Stomach (tissue), 9 donors: ENCODE data around the gene SLFN14. TPM values are rescaled to one million over a fixed set of nuclear protein-coding genes. Genes with fewer than 3 reads are reported as not detected.

Experiments used
- DNase-seq, 2 donors: peaks; one replicate each; pipeline versions ENCODE4 v3.0.0 to v3.0.0-alpha.2; 2013 to 2019
- H3K27ac ChIP-seq, 5 donors: fragments of 200-600 bp in 4 of 5; sonication (generic) in 4 of 5; one replicate each; pipeline ENCODE4 v1.5.1; 2013 to 2019; ENCODE audit warnings: mild to moderate bottlenecking in 1 of 5, moderate library complexity in 1 of 5
- H3K27me3 ChIP-seq, 3 donors: fragments of 200-600 bp; sonication (generic); one replicate each; pipeline ENCODE4 v1.5.1; 2017 to 2019; ENCODE audit warnings: mixed run types in 1 of 3
- H3K36me3 ChIP-seq, 4 donors: fragments of 200-600 bp; sonication (generic); 1 replicate in 3 of 4; 2 replicates in 1 of 4; pipeline ENCODE4 v1.5.1; 2016 to 2019
- H3K4me1 ChIP-seq, 4 donors: fragments of 200-600 bp; sonication (generic); one replicate each; pipeline ENCODE4 v1.5.1; 2016 to 2019
- H3K4me3 ChIP-seq, 4 donors: fragments of 200-600 bp; sonication (generic) in 3 of 4; one replicate each; pipeline ENCODE4 v1.5.1; 2016 to 2019; ENCODE audit warnings: mild to moderate bottlenecking in 1 of 4
- H3K9me3 ChIP-seq, 4 donors: fragments of 200-600 bp; sonication (generic); one replicate each; pipeline ENCODE4 v1.5.1; 2016 to 2019
- CTCF ChIP-seq, 7 experiments: fragments of 450-650 bp in 4 of 7; fragments of 200-600 bp in 3 of 7; sonication (generic) in 3 of 7; IDR thresholded peaks; one replicate each; pipeline ENCODE4 v1.5.1; 2016 to 2019; ENCODE audit warnings: antibody characterized with exemption in 7 of 7, control low read depth in 2 of 7, mild to moderate bottlenecking in 1 of 7
- EP300 ChIP-seq: sonication (generic); formaldehyde crosslinking; IDR thresholded peaks from one replicate; pipeline ENCODE4 v1.6.1; 2017; ENCODE audit warnings: antibody characterized with exemption
- POLR2A ChIP-seq, 4 donors: fragments of 450-650 bp; IDR thresholded peaks; one replicate each; pipeline ENCODE4 v1.6.1; 2016; ENCODE audit warnings: antibody characterized with exemption in 4 of 4, control low read depth in 2 of 4, mild to moderate bottlenecking in 1 of 4, moderate library complexity in 1 of 4
- POLR2AphosphoS5 ChIP-seq, 3 donors: sonication (generic); formaldehyde crosslinking; IDR thresholded peaks; one replicate each; pipeline ENCODE4 v1.6.1; 2016; ENCODE audit warnings: antibody characterized with exemption in 3 of 3
- WGBS, 5 donors: extraction: QIAGEN DNeasy Blood & Tissue Kit in 3 of 5; methylation state at CpG; one replicate each; pipeline versions ENCODE4 v1.1.5 to v1.1.7; 2013 to 2018; 5-methylcytosine and 5-hydroxymethylcytosine counted together
- intact Hi-C: fragments of 100-400 bp; cut with DNase I; formaldehyde crosslinking; loops from one replicate; pipeline ENCODE4 v1.15.1; 2023; ENCODE audit warnings: low total_unique reads
- polyA plus RNA-seq, 3 donors: library from polyadenylated mRNA; stranded (reverse); fragments of 200-250 nt; gene quantifications; one replicate each; pipeline ENCODE4 v1.2.3, GENCODE V29; 2013
- total RNA-seq, 5 donors: library from RNA; depleted of rRNA; stranded (reverse); fragments of >200 nt; gene quantifications; one replicate each; pipeline versions ENCODE4 v1.1.0 to v1.2.3, GENCODE V29; 2014 to 2016
- donor health status: healthy with polysubstance abuse.
- donor health status: Bipolar disorder and iron deficiency.
- donor health status: healthy.

The SLFN14 gene
- total and polyA plus RNA-seq, 8 donors, result not detected

- Histone ChIP-seq H3K27me3 (peaks cover 0 to 14% (median 0%) of the 10 kb centered on the region in 3 donors), H3K4me3 (no peak overlapping the region), H3K4me1 (no peaks in the 10 kb centered on the region), H3K36me3 (no peaks in the 10 kb centered on the region), H3K27ac (no peak overlapping the region), H3K9me3 (no peaks in the 10 kb centered on the region)
- no peak for DNase-seq
- 22 to 40% (median 25%) methylated on average over 1 of the region's 1 CpG for WGBS, 5 donors
- intact Hi-C loops, result no loop called here
- no peak for TF ChIP-seq POLR2A (IDR thresholded peaks at IDR 0.05)
- no peak for TF ChIP-seq POLR2AphosphoS5 (IDR thresholded peaks at IDR 0.05)
- TF ChIP-seq EP300, result no peak
- TF ChIP-seq CTCF (IDR thresholded peaks at IDR 0.05), result no peak
Measured at GRCh38 chr17:35548978-35549377, 11.6 kb downstream of the SLFN14 start.

GRCh38 chr17:35548208-35548810 lies 12.3 kb downstream of the SLFN14 start:
- H3K36me3 ChIP-seq, result no peaks in the 10 kb centered on the region
- peaks cover 0 to 14% (median 0%) of the 10 kb centered on the region in 3 donors for H3K27me3 ChIP-seq
- WGBS, 5 donors, result 48 to 62% (median 58%) methylated on average over 8 of the region's 8 CpGs
- no peak overlapping the region for H3K4me3 ChIP-seq
- DNase-seq, result no peak
- intact Hi-C loops, result no loop called here
- H3K9me3 ChIP-seq, result no peaks in the 10 kb centered on the region
- no peaks in the 10 kb centered on the region for H3K4me1 ChIP-seq
- TF ChIP-seq POLR2AphosphoS5 (IDR thresholded peaks at IDR 0.05) (no peak), CTCF (IDR thresholded peaks at IDR 0.05) (no peak), POLR2A (IDR thresholded peaks at IDR 0.05) (no peak), EP300 (no peak)
- H3K27ac ChIP-seq, result no peak overlapping the region

GRCh38 chr17:35546487-35546886 lies 14.1 kb downstream of the SLFN14 start:
- no peaks in the 10 kb centered on the region for H3K9me3 ChIP-seq
- H3K4me1 ChIP-seq, result peaks cover 0 to 5% (median 2%) of the 10 kb centered on the region in 4 donors
- no peak for DNase-seq
- 64 to 90% (median 77%) methylated on average over 1 of the region's 1 CpG for WGBS, 5 donors
- intact Hi-C loops, result no loop called here
- H3K27ac ChIP-seq, result no peak overlapping the region
- no peak for TF ChIP-seq POLR2AphosphoS5 (IDR thresholded peaks at IDR 0.05)
- TF ChIP-seq EP300, result no peak
- TF ChIP-seq CTCF (IDR thresholded peaks at IDR 0.05), result no peak
- no peak for TF ChIP-seq POLR2A (IDR thresholded peaks at IDR 0.05)
- H3K27me3 ChIP-seq, result peaks cover 0 to 4% (median 0%) of the 10 kb centered on the region in 3 donors
- H3K36me3 ChIP-seq, result no peaks in the 10 kb centered on the region
- no peak overlapping the region for H3K4me3 ChIP-seq

- intact Hi-C loops, result no loop called here
Measured at GRCh38 chr17:35545150-35545549, 15.5 kb downstream of the SLFN14 start.

More at GRCh38 chr17:35545150-35545549, 15.5 kb downstream of the SLFN14 start:
- no peaks in the 10 kb centered on the region for H3K27me3 ChIP-seq
- peaks cover 5 to 11% (median 8%) of the 10 kb centered on the region in 4 donors for H3K4me1 ChIP-seq
- H3K27ac ChIP-seq, result no peak overlapping the region
- WGBS, 5 donors, result 29 to 63% (median 48%) methylated on average over 1 of the region's 1 CpG
- H3K36me3 ChIP-seq, result no peaks in the 10 kb centered on the region
- no peak overlapping the region for H3K4me3 ChIP-seq
- no peaks in the 10 kb centered on the region for H3K9me3 ChIP-seq
- DNase-seq, result no peak
- TF ChIP-seq POLR2A (IDR thresholded peaks at IDR 0.05) (no peak), CTCF (IDR thresholded peaks at IDR 0.05) (no peak), POLR2AphosphoS5 (IDR thresholded peaks at IDR 0.05) (no peak), EP300 (no peak)
